Stimulated activated naive CD8-positive, alpha-beta T cell treated with anti-CD3 and anti-CD28 coated beads, Interleukin-15, Interleukin-2, amounts not matched to agents 100 U/mL and 50 U/mL, for 24 hours (primary cell): Measurements from ENCODE around the gene PCGF2.

Experiments
- ATAC-seq: fragments of 150-1000 bp; cut with Tn5 transposase; one replicate; pipeline ENCODE4 v1.10.0; 2021
- DNase-seq: peaks from one replicate; pipeline ENCODE4 v3.0.0; 2021

PCGF2 gene

DNA sequence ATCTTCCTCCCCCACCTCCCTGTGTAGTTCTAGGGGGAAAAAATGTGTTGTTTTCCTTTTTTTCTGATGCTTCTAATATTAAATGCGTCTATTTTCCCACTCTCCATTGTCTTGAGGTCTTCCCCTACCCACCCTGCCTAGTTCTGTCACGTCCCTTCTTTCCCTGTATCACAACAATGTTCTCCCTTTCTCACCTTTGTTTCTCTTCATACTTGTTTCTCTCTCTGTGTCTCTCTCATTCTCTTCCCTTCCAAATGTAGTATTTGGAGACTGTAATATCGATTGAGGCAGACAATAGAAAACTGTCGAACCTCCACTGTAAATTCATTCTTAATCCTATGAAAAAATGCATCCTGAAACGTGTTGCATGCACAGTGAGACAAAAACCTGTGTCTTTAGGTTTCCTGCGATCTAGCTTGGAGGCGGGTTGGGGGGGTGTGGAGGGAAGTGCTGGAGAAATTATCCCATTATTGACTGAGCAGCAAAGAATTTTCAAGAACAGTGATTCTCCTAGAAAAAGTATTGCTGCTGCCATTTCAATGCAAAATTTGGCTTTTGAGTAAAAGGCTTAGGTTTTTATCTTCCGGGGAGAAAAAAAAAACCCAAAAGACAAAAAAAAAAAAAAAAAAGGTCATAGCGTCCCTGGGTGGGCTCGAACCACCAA lies 3.1 kb upstream of the PCGF2 start:
- no peak for ATAC-seq
- no peak for DNase-seq

DNA sequence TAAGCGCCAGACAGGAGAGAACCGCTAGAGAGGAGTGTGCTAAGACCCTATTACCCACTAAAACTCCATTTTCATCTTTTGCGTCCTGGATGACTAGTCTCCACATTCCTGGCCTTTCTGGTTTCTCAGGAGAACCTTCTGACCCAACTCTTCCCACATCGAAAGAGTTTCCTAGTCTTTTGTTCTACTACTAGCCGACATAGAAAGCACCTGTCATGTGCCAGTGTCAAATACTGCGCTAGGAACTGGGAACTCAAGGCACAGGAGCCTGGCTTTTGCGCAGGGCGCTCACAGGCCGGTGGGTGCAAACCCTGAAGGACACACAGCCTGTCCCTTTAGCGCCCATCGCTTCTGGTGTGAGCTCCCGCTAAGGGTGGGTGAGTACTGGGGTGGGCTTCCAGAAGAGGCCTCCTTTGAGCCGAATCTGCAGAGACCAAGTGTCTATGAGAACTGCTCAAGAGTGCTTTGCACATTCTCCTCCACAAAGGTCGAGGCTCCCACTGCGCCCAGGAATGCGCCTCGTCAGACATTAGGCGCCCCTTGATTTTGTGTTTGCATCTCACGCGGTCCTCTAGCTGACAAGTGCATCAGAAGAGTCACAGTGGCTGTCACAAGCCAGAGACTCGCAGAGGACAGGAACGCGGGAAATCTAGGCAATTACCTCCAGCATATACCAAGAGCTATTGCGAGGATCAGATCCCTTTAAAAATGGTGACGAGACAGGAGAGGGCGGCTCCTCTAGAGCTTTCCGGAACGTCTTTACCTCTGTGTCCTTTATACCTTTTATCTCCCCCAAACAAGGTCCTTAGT lies 2.4 kb upstream of the PCGF2 start:
- DNase-seq (no peak), ATAC-seq (no peak)

GRCh38 chr17:38750044-38750311 lies 1.8 kb upstream of the PCGF2 start:
- ATAC-seq (no peak), DNase-seq (no peak)

GRCh38 chr17:38749223-38750043 lies 1.3 kb upstream of the PCGF2 start:
- no peak for ATAC-seq
- no peak for DNase-seq

DNA sequence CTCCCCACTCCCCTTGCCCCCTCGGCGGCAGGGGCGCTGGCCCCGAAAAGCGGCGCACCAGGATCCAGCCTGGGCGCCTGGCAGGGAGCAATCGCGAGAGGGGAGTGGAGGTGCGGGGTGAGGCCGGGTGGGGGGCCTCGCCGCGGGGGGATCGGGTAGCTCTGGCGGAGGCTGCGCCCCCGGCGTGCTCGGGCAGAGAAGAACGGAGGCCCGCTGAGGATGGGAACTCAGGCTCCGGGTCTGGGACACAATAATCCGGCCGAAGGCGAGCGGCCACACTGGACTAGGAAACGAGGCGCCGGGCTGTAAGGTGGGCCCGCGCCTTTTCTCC lies 721 bp upstream of the PCGF2 start:
- ATAC-seq (no peak), DNase-seq (no peak)

DNA sequence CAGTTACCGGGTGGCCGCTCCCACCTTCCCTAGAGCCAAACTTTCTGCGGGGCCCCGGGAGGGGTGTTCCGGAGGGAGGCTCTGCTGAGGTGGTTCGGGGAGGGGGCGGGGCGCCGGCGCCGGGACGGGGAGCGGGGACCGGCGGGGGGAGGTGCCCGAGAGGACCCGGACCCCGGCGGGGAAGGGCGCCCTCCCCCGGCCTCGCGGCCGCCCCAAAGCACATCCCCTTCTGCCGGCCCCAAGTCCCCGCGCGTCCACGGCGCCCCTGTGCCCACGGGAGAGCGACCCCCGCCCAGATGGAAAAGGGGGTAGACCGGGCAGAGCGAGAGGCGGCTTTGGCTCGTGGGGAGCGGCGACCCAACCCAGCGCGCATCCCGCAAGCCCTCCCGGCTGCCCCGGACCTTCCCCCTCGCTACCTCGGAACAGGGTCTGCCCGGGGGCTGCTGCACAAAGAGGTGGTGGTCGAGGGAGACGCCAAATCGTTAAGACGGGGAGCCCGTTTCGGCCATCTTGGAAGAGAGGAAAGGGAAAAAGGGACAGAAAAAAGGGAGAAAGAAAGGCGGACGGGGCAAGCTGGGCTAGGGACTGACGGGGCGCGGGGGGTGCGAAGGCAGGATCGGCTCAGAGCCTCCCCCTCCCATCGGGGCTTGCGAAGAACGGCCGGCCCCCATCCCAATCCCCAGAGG lies 530 bp downstream of the PCGF2 start:
- no peak for DNase-seq
- no peak for ATAC-seq

GRCh38 chr17:38746849-38747462 lies 1.2 kb downstream of the PCGF2 start:
- ATAC-seq = no peak
- no peak for DNase-seq

- ATAC-seq = no peak
Observed at GRCh38 chr17:38746004-38746848, 1.9 kb downstream of the PCGF2 start.

GRCh38 chr17:38745545-38745944 lies 2.6 kb downstream of the PCGF2 start:
- ATAC-seq (no peak), DNase-seq (no peak)

More at GRCh38 chr17:38746004-38746848, 1.9 kb downstream of the PCGF2 start:
- DNase-seq = no peak

- ATAC-seq (no peak), DNase-seq (no peak)
Observed at GRCh38 chr17:38743556-38744171, 4.5 kb downstream of the PCGF2 start.

DNA sequence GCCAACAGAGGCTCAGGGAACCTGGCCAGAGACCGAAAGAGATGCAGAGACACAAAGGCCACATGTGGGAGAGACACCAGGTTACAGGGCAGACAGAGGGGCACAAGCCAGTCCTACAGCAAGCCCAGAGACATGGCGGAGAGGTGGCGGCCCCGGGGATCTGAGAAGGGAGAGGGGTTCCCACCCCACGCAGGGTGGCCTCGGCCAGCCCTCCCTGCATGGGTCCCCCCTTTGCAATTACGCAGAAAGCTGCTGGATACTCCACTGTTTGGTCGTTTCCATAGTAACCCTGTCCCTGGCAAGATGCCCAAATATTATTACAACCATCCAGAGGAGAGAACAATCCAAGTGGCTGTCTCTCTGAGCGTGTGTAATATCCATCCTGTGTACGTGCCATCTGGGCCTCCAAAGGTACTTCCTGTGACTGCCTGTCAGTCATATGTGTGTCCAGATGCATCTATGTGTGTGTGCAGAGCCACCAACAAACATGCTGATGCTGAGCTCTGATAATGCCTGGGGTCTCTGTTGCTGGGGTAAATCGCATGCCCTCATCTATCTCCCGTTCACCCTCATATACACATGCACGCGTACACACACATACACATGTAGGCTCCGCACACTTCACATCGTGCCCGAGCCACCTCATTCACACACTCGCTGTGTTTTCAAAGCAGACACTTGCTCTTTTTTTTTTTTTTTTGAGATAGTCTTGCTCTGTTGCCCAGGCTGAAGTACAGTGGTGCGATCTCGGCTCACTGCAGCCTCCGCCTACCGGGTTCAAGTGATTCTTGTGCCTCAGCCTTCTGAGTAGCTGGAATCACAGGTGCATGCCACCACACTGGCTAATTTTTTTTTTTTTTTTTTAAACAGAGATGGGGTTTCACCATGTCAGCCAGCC lies 5.5 kb downstream of the PCGF2 start:
- no peak for ATAC-seq
- DNase-seq = no peak

- DNase-seq = no peak
- no peak for ATAC-seq
Observed at GRCh38 chr17:38741921-38742410, 6.2 kb downstream of the PCGF2 start.

DNA sequence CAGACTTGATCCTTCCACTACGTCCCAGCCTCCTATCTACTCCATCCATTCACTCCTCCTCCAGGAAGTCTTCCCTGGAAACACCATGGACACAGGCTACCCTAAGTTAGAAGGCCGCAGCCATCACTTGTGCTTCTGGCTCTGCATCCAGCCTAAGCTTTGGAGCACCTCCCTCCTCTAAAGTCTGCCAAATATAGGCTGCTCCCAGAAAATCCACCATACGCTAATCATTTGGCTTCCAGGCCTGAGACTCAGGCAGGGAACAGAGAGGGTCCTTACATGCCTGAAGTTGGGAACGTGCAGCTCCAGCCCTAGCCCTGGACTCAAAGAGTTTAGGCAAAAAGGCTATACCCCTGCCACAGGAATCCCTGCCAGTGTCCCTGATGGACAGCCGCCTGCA lies 6.7 kb downstream of the PCGF2 start:
- no peak for DNase-seq
- no peak for ATAC-seq

GRCh38 chr17:38740806-38741205 lies 7.3 kb downstream of the PCGF2 start:
- no peak for ATAC-seq
- DNase-seq = no peak

DNA sequence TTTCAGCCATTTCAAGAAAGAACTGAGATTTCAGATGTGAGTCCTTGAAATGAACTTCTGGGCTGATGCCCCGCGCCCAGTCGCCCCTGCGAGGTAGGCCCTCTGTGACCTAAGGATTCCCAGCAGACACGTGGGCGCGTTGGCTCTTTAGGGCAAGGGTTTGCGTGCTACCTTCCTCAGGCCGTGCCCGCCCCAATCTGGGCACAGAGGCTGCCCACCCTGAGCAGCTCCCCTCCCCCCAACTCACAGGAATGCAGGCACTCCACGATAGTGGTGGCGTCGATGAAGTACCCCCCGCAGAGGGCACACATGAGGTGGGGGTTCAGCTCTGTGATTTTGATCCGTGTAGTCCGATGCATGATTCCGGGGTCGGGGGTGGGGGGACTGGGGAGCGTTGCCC lies 8.1 kb downstream of the PCGF2 start:
- DNase-seq = no peak
- no peak for ATAC-seq

GRCh38 chr17:38739305-38739704 lies 8.8 kb downstream of the PCGF2 start:
- no peak for DNase-seq
- ATAC-seq = no peak

GRCh38 chr17:38738686-38739085 lies 9.4 kb downstream of the PCGF2 start:
- no peak for DNase-seq
- ATAC-seq = no peak

DNA sequence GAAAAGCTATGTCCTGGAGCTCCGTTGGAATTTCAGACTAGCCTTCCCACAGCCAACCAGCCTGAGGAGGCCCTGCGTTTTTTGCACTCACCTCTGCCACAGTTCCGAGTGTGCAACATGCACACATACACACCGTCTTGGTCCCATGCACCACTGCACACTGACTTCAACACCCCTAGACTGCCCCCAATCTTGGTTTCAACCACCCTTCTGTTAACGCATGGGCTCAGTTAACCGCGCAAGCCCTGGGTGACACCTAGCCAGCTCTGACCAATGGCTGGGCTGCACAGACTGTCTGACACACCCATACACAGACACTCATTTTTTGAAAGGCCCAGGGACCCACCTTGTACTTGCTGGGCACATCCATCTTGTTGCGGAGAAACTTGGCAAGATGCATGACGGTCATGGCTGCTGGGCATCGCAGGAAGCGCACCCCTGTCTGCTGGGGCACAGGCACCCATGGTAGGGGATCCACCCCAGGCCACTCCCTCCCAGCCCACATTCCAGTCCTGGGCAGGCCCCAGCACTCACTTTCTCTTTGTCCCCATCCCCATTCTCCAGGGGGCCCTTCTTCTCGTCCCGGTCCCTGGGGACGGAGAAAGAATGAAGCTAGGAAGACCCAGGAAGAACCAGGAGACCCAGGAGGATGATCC lies 10.0 kb downstream of the PCGF2 start:
- ATAC-seq = no peak
- no peak for DNase-seq
